Gastroesophageal sphincter (tissue), 4 donors: ENCODE measurements around the gene ADGRF5. TPM values are rescaled to one million over a fixed set of nuclear protein-coding genes. Genes with fewer than 3 reads are reported as not detected.

Source experiments
- ATAC-seq: fragments of 150-250 bp; one replicate; pipeline ENCODE4 v1.9.1; 2016; ENCODE audit warnings: mild to moderate bottlenecking, moderate library complexity
- H3K27ac ChIP-seq, 4 donors: fragments of 200-600 bp; sonication (generic) in 3 of 4; 1 replicate in 3 of 4; 2 replicates in 1 of 4; pipeline ENCODE4 v1.5.1; 2016 to 2019
- H3K27me3 ChIP-seq: fragments of 200-600 bp; sonication (generic); one replicate; pipeline ENCODE4 v1.5.1; 2019
- H3K36me3 ChIP-seq, 2 donors: fragments of 200-600 bp; sonication (generic); one replicate each; pipeline ENCODE4 v1.5.1; 2019; ENCODE audit warnings: control low read depth in 1 of 2
- H3K4me1 ChIP-seq, 3 donors: fragments of 200-600 bp; sonication (generic); 1 replicate in 2 of 3; 2 replicates in 1 of 3; pipeline ENCODE4 v1.5.1; 2016 to 2019; ENCODE audit warnings: control low read depth in 2 of 3
- H3K4me3 ChIP-seq, 2 donors: fragments of 200-600 bp; sonication (generic); one replicate each; pipeline ENCODE4 v1.5.1; 2019; ENCODE audit warnings: mild to moderate bottlenecking in 1 of 2, moderate library complexity in 1 of 2
- H3K9me3 ChIP-seq, 3 donors: fragments of 200-600 bp; sonication (generic); one replicate each; pipeline ENCODE4 v1.5.1; 2017 to 2019; ENCODE audit warnings: control low read depth in 2 of 3
- EP300 ChIP-seq: sonication (generic); formaldehyde crosslinking; IDR thresholded peaks from one replicate; pipeline ENCODE4 v1.6.1; 2017; ENCODE audit warnings: antibody characterized with exemption, mild to moderate bottlenecking
- POLR2A ChIP-seq, 2 donors: fragments of 450-650 bp; IDR thresholded peaks; one replicate each; pipeline ENCODE4 v1.6.1; 2017; ENCODE audit warnings: antibody characterized with exemption in 2 of 2, mild to moderate bottlenecking in 2 of 2, moderate library complexity in 1 of 2
- POLR2AphosphoS5 ChIP-seq: sonication (generic); formaldehyde crosslinking; IDR thresholded peaks from one replicate; pipeline ENCODE4 v1.6.1; 2017; ENCODE audit warnings: antibody characterized with exemption
- WGBS, 2 donors: methylation state at CpG; one replicate each; pipeline ENCODE4 v1.1.5; 2018; ENCODE audit warnings: low coverage in 1 of 2; 5-methylcytosine and 5-hydroxymethylcytosine counted together
- total RNA-seq, 4 donors: library from RNA; depleted of rRNA; stranded (reverse); fragments of >200 nt; gene quantifications; one replicate each; pipeline ENCODE4 v1.1.0, GENCODE V29; 2016
- TF ChIP-seq, protein P1 (sequence below), 4 experiments: fragments of 200-600 bp in 2 of 4; fragments of 450-650 bp in 2 of 4; sonication (generic) in 1 of 4; IDR thresholded peaks; one replicate each; pipeline ENCODE4 v1.5.1; 2017 to 2019; ENCODE audit warnings: antibody characterized with exemption in 4 of 4, mild to moderate bottlenecking in 2 of 4, moderate library complexity in 2 of 4

The ADGRF5 gene
- total RNA-seq, 4 donors from 2014 or later, result 11.7 to 37.6 (median 26.0) TPM

- H3K27ac ChIP-seq, result no peak overlapping the region
- no peaks in the 10 kb centered on the region for H3K36me3 ChIP-seq
- H3K4me1 ChIP-seq, result no peaks in the 10 kb centered on the region
- no peaks in the 10 kb centered on the region for H3K27me3 ChIP-seq
- no peak overlapping the region for H3K4me3 ChIP-seq
- H3K9me3 ChIP-seq, result no peaks in the 10 kb centered on the region
- ATAC-seq, result peak; percentile 69
- TF ChIP-seq, protein P1, sequence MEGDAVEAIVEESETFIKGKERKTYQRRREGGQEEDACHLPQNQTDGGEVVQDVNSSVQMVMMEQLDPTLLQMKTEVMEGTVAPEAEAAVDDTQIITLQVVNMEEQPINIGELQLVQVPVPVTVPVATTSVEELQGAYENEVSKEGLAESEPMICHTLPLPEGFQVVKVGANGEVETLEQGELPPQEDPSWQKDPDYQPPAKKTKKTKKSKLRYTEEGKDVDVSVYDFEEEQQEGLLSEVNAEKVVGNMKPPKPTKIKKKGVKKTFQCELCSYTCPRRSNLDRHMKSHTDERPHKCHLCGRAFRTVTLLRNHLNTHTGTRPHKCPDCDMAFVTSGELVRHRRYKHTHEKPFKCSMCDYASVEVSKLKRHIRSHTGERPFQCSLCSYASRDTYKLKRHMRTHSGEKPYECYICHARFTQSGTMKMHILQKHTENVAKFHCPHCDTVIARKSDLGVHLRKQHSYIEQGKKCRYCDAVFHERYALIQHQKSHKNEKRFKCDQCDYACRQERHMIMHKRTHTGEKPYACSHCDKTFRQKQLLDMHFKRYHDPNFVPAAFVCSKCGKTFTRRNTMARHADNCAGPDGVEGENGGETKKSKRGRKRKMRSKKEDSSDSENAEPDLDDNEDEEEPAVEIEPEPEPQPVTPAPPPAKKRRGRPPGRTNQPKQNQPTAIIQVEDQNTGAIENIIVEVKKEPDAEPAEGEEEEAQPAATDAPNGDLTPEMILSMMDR (IDR thresholded peaks at IDR 0.05), result no peak
- TF ChIP-seq POLR2AphosphoS5, result peak; percentile 47
- no peak for TF ChIP-seq POLR2A (IDR thresholded peaks at IDR 0.05)
- 49 to 57% methylated on average over 1 to 6 of the region's 6 CpGs for WGBS, 2 donors
Measured at GRCh38 chr6:46925563-46926253, 4.0 kb upstream of the ADGRF5 start.

GRCh38 chr6:46923476-46923875 lies 1.7 kb upstream of the ADGRF5 start:
- no peaks in the 10 kb centered on the region for H3K36me3 ChIP-seq
- WGBS, 2 donors, result 61 to 77% methylated on average over 3 to 5 of the region's 7 CpGs
- H3K4me1 ChIP-seq, result peaks cover 0 to 3% (median 0%) of the 10 kb centered on the region in 3 donors
- TF ChIP-seq POLR2AphosphoS5, result no peak
- no peak for TF ChIP-seq EP300
- TF ChIP-seq, protein P1 (IDR thresholded peaks at IDR 0.05), result no peak
- TF ChIP-seq POLR2A (IDR thresholded peaks at IDR 0.05), result no peak
- peak overlapping the region in 2 of 4 donors; percentile 2 to 67 for H3K27ac ChIP-seq
- no peak overlapping the region for H3K4me3 ChIP-seq
- no peaks in the 10 kb centered on the region for H3K27me3 ChIP-seq
- H3K9me3 ChIP-seq, result no peaks in the 10 kb centered on the region
- no peak for ATAC-seq

DNA sequence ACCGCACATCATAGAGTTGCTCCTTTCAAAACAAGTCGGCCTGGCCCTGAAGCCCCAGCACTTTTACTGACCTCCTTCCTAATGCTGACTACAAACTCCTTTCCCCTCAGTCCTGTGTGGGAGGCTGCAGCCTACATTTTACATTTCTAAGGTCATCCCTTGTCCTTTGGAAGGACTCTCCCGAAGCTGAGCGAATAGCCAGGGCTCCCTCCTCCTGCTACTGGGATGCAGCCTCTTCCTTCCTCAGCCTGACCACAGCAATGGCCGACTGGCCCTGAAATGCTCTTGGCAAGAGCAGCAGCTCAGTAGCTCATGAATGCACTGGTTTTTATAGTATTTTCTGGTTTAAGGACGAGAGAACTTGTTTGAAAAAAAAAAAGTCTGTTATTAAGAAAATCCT lies 679 bp downstream of the ADGRF5 start:
- no peak for TF ChIP-seq EP300
- no peak for TF ChIP-seq POLR2AphosphoS5
- TF ChIP-seq POLR2A (IDR thresholded peaks at IDR 0.05), result no peak
- TF ChIP-seq, protein P1 (IDR thresholded peaks at IDR 0.05), result no peak
- Histone ChIP-seq H3K4me3 (peak overlapping the region; percentile 16 to 35), H3K27me3 (no peaks in the 10 kb centered on the region), H3K27ac (peak overlapping the region in 2 of 4 donors; percentile 50 to 67), H3K4me1 (peaks cover 0 to 4% (median 0%) of the 10 kb centered on the region in 3 donors), H3K9me3 (no peaks in the 10 kb centered on the region), H3K36me3 (no peaks in the 10 kb centered on the region)
- ATAC-seq, result no peak
- 52 to 72% methylated on average over 2 to 6 of the region's 6 CpGs for WGBS, 2 donors

- ATAC-seq, result no peak
- Histone ChIP-seq H3K4me1 (peaks cover 0 to 4% (median 0%) of the 10 kb centered on the region in 3 donors), H3K36me3 (no peaks in the 10 kb centered on the region), H3K9me3 (no peaks in the 10 kb centered on the region), H3K27ac (no peak overlapping the region), H3K4me3 (peak overlapping the region in 1 of 2 donors; percentile 35), H3K27me3 (no peaks in the 10 kb centered on the region)
- TF ChIP-seq POLR2AphosphoS5 (no peak), POLR2A (IDR thresholded peaks at IDR 0.05) (no peak), EP300 (no peak)
- TF ChIP-seq, protein P1 (IDR thresholded peaks at IDR 0.05), result no peak
- WGBS, 2 donors, result 58 to 86% methylated on average over 2 to 3 of the region's 3 CpGs
Measured at GRCh38 chr6:46918806-46919205, 2.9 kb downstream of the ADGRF5 start.

DNA sequence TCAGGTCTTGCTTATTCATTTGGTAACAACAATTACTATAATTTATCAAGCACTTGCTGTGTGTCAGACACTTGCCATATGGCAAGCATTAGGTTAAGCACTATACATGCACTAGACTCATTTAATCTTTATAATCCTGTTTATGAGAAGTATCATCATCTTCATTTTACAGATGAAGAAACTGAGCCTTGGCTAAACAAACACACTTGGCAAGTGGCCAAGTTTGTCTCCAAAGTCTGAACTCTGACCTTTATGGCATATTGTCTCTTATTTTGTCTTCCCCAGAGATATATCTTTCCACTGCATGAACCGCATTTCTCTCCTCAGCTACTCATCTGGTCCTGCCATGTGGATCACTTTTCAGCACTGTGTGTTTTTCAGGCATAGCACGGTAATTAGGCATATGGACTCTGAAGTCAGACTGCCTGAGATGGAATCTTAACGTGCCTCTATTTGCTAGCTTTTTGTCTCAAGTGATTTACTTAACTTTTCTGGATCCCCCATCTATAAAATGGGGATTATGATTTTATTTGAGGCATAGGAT lies 4.7 kb downstream of the ADGRF5 start:
- Histone ChIP-seq H3K4me1 (peaks cover 0 to 4% (median 0%) of the 10 kb centered on the region in 3 donors), H3K9me3 (no peaks in the 10 kb centered on the region), H3K27me3 (no peaks in the 10 kb centered on the region), H3K4me3 (no peak overlapping the region), H3K27ac (no peak overlapping the region), H3K36me3 (no peaks in the 10 kb centered on the region)
- no peak for ATAC-seq
- WGBS, 2 donors, result 35 to 42% methylated on average over 3 of the region's 3 CpGs
- no peak for TF ChIP-seq POLR2A (IDR thresholded peaks at IDR 0.05)
